ENCODE data around the gene USF2.

DNA sequence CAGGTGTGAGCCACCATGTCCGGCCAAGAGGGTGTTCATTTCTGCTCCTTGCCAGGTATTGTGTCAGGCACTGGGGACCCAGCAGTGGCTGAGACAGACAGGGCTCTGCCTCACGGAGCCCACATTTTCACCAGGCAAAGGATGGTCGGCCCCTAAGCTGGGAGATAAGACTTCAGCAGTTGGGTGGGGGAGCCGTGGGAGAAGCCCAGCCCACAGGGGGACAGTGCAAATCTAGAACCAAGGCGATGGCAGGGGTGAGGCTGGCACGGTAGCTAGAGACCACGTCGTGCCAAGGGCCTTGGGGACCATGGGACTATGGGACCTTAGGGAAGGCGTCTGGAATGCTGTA, 11.7 kb upstream of the USF2 start:
- TF ChIP-seq, protein P1, sequence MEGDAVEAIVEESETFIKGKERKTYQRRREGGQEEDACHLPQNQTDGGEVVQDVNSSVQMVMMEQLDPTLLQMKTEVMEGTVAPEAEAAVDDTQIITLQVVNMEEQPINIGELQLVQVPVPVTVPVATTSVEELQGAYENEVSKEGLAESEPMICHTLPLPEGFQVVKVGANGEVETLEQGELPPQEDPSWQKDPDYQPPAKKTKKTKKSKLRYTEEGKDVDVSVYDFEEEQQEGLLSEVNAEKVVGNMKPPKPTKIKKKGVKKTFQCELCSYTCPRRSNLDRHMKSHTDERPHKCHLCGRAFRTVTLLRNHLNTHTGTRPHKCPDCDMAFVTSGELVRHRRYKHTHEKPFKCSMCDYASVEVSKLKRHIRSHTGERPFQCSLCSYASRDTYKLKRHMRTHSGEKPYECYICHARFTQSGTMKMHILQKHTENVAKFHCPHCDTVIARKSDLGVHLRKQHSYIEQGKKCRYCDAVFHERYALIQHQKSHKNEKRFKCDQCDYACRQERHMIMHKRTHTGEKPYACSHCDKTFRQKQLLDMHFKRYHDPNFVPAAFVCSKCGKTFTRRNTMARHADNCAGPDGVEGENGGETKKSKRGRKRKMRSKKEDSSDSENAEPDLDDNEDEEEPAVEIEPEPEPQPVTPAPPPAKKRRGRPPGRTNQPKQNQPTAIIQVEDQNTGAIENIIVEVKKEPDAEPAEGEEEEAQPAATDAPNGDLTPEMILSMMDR (conservative IDR thresholded peaks at IDR 0.05; ENCODE audit: low read depth, low read length) = no peak
- TF ChIP-seq POLR2A (IDR thresholded peaks at IDR 0.05; ENCODE audit: low read depth, low read length) (no peak), MAFK (IDR thresholded peaks at IDR 0.05; ENCODE audit: low read depth, low read length) (no peak), RFX5 (IDR thresholded peaks at IDR 0.05; ENCODE audit: low read depth, low read length) (no peak), CEBPB (IDR thresholded peaks at IDR 0.05; ENCODE audit: low read depth, low read length) (no peak), NFE2L2 (IDR thresholded peaks at IDR 0.05; ENCODE audit: low read depth, low read length) (no peak), RCOR1 (IDR thresholded peaks at IDR 0.05; ENCODE audit: insufficient replicate concordance, low read length) (no peak), FOS (IDR thresholded peaks at IDR 0.05; ENCODE audit: low read depth, low read length) (no peak), SMC3 (IDR thresholded peaks at IDR 0.05; ENCODE audit: low read depth, low read length) (no peak), BHLHE40 (IDR thresholded peaks at IDR 0.05; ENCODE audit: low read depth, low read length) (no peak), RAD21 (IDR thresholded peaks at IDR 0.05; ENCODE audit: low read length) (no peak)

Data from IMR-90 (cell line).